B cell (primary cell): ENCODE measurements around the gene MBNL1. TPM values are rescaled to one million over a fixed set of nuclear protein-coding genes. Genes with fewer than 3 reads are reported as not detected.
A peak's percentile ranks its signal among the peaks of the same experiment; 100 is the strongest.

Source experiments
- ATAC-seq: fragments of 200-7000 bp; cut with Tn5 transposase; one replicate; pipeline ENCODE4 v1.10.0; 2021; ENCODE audit warnings: low read depth, mild to moderate bottlenecking, moderate number of reproducible peaks, moderate library complexity
- CTCF ChIA-PET: fragments of 350-600 bp; sonication (Branson Sonifier 250); formaldehyde crosslinking; loops from one replicate; lab custom pipeline; 2021; ENCODE audit warnings: antibody characterized with exemption, inconsistent platforms; lab: Charles Lee
- POLR2A ChIA-PET: fragments of 350-600 bp; sonication (Branson Sonifier 250); formaldehyde crosslinking; loops from one replicate; lab custom pipeline; 2021; ENCODE audit warnings: antibody characterized with exemption; lab: Charles Lee
- DNase-seq: peaks from one replicate; pipeline ENCODE4 v3.0.0; 2013
- H2AFZ ChIP-seq: 2 replicates; pipeline ENCODE4 v1.6.1; 2012; ENCODE audit warnings: mild to moderate bottlenecking, low read depth, low read length; ENCODE audit not compliant: insufficient read depth, poor library complexity, severe bottlenecking
- H3K27ac ChIP-seq, 2 donors: 1 replicate in 1 of 2; 2 replicates in 1 of 2; pipeline ENCODE4 v1.5.1; 2012 to 2013; ENCODE audit warnings: low read length in 2 of 2, mild to moderate bottlenecking in 2 of 2, moderate library complexity in 1 of 2
- H3K27me3 ChIP-seq, 4 experiments: fragments of 200-600 bp in 1 of 4; sonication (generic) in 1 of 4; replicated peaks in 1 of 4; 1 replicate in 2 of 4; 2 replicates in 2 of 4; pipeline versions ENCODE4 v1.6.1 to v1.7.0; 2013 to 2016; ENCODE audit warnings: low read length in 3 of 4, mild to moderate bottlenecking in 2 of 4, mixed read lengths in 1 of 4, moderate library complexity in 1 of 4; ENCODE audit not compliant: insufficient read depth in 4 of 4, control insufficient read depth in 3 of 4; ENCODE audit errors: control extremely low read depth in 1 of 4
- H3K36me3 ChIP-seq, 2 experiments: replicated peaks in 1 of 2; 1 replicate in 1 of 2; 2 replicates in 1 of 2; pipeline versions ENCODE4 v1.6.1 to v1.7.1; 2013; ENCODE audit warnings: low read length in 1 of 2; ENCODE audit not compliant: insufficient read depth in 2 of 2, control insufficient read depth in 1 of 2; ENCODE audit errors: control extremely low read depth in 1 of 2, extremely low read depth in 1 of 2
- H3K4me1 ChIP-seq, 2 donors: fragments of 200-600 bp in 1 of 2; sonication (generic) in 1 of 2; 1 replicate in 1 of 2; 2 replicates in 1 of 2; pipeline versions ENCODE4 v1.5.1 to v1.6.1; 2013 to 2017; ENCODE audit warnings: low read length in 2 of 2; ENCODE audit not compliant: control insufficient read depth in 2 of 2, insufficient read depth in 2 of 2
- H3K4me2 ChIP-seq: replicated peaks from 2 replicates; pipeline ENCODE3; 2012; ENCODE audit warnings: mild to moderate bottlenecking, low read depth, low read length; ENCODE audit not compliant: poor library complexity, severe bottlenecking
- H3K4me3 ChIP-seq, 5 experiments: fragments of 200-600 bp in 1 of 5; sonication (generic) in 1 of 5; 1 replicate in 3 of 5; 2 replicates in 2 of 5; pipeline versions ENCODE4 v1.5.1 to v1.7.0; 2011 to 2016; ENCODE audit warnings: low read length in 4 of 5, mild to moderate bottlenecking in 4 of 5, low read depth in 2 of 5, control low read depth in 1 of 5, moderate library complexity in 1 of 5; ENCODE audit not compliant: insufficient read depth in 1 of 5; ENCODE audit errors: control extremely low read depth in 1 of 5, extremely low read depth in 1 of 5
- H3K79me2 ChIP-seq: fragments of 200-600 bp; sonication (generic); one replicate; pipeline ENCODE4 v1.6.0; 2016; ENCODE audit warnings: low read length; ENCODE audit not compliant: control insufficient read depth, insufficient read depth
- H3K9ac ChIP-seq: fragments of 200-600 bp; sonication (generic); 2 replicates; pipeline ENCODE4 v1.6.1; 2017; ENCODE audit warnings: mild to moderate bottlenecking, low read length, moderate library complexity
- H3K9me3 ChIP-seq, 3 donors: one replicate each; pipeline versions ENCODE4 v1.6.1 to v1.7.1; 2013; ENCODE audit warnings: low read length in 2 of 3; ENCODE audit not compliant: control insufficient read depth in 2 of 3, insufficient read depth in 1 of 3; ENCODE audit errors: control extremely low read depth in 1 of 3
- H4K20me1 ChIP-seq: 2 replicates; pipeline ENCODE4 v1.6.0; 2012; ENCODE audit warnings: mild to moderate bottlenecking, low read length; ENCODE audit not compliant: insufficient read depth, control insufficient read depth, poor library complexity, severe bottlenecking
- H3K27ac Mint-ChIP-seq: one replicate; pipeline ENCODE4 v1.8.0; 2021; ENCODE audit warnings: mixed read lengths
- H3K27me3 Mint-ChIP-seq: one replicate; pipeline ENCODE4 v1.8.0; 2021; ENCODE audit warnings: mixed read lengths
- H3K4me1 Mint-ChIP-seq: one replicate; pipeline ENCODE4 v1.8.0; 2021; ENCODE audit warnings: mixed read lengths
- H3K4me3 Mint-ChIP-seq: one replicate; pipeline ENCODE4 v1.8.0; 2021; ENCODE audit warnings: mixed read lengths
- H3K9me3 Mint-ChIP-seq: one replicate; pipeline ENCODE4 v1.8.0; 2022; ENCODE audit warnings: mixed read lengths; ENCODE audit not compliant: insufficient read depth
- CTCF ChIP-seq: fragments of 200-600 bp; IDR thresholded peaks from one replicate; pipeline ENCODE4 v1.8.0; 2022; ENCODE audit warnings: antibody characterized with exemption, mild to moderate bottlenecking
- EZH2 ChIP-seq: IDR thresholded peaks from 2 replicates; pipeline ENCODE4 v1.6.1; 2012; ENCODE audit warnings: borderline replicate concordance, low read depth, mild to moderate bottlenecking, moderate library complexity, low read length; ENCODE audit not compliant: insufficient read depth, poor library complexity, severe bottlenecking
- WGBS: methylation state at CpG from one replicate; pipeline ENCODE4 v1.1.5; 2013; ENCODE audit warnings: missing lambda C conversion rate; ENCODE audit not compliant: insufficient coverage; 5-methylcytosine and 5-hydroxymethylcytosine counted together
- intact Hi-C: fragments of 100-400 bp; cut with micrococcal nuclease; formaldehyde crosslinking; loops from one replicate; pipeline ENCODE4 v1.10.0; 2022
- polyA plus RNA-seq: library from polyadenylated mRNA; depleted of rRNA; stranded (reverse); fragments of >200 nt; gene quantifications from 2 replicates; pipeline ENCODE4 v1.2.3, GENCODE V29; 2012
- total RNA-seq, 2 donors: library from RNA; stranded (reverse); fragments of 120-200 nt in 1 of 2; gene quantifications; 1 replicate in 1 of 2; 2 replicates in 1 of 2; pipeline versions ENCODE4 v1.2.3 to v1.2.4, GENCODE V29; 2013 to 2022

MBNL1 gene
- total and polyA plus RNA-seq, 2 donors (not counting 1 experiment from before 2014, with no cell fraction given): 195 to 505 TPM

GRCh38 chr3:152225201-152225600, 43.5 kb upstream of the MBNL1 start:
- H2AFZ ChIP-seq: peak overlapping the region; percentile 27
- no peak overlapping the region for H3K4me3 Mint-ChIP-seq
- no peak overlapping the region for H3K4me3 ChIP-seq
- H3K4me1 Mint-ChIP-seq: peaks cover 43% of the 10 kb centered on the region
- WGBS: no CpG with 5 or more reads among the region's 2 CpGs
- H3K27me3 Mint-ChIP-seq: no peaks in the 10 kb centered on the region
- H3K9ac ChIP-seq: no peak overlapping the region
- H3K27me3 ChIP-seq: no peaks in the 10 kb centered on the region
- ChIA-PET POLR2A (no interaction called here), CTCF (interaction anchor here (0.5 to 1.4 kb wide), 6 partner anchors 9 to 218 kb away, joined by 3 to 4 read pairs (median 3); partner anchors contain the start of gene MBNL1)
- TF ChIP-seq EZH2 (no peak), CTCF (no peak)
- no peaks in the 10 kb centered on the region for H3K36me3 ChIP-seq
- peak overlapping the region; percentile 17 for H3K4me2 ChIP-seq
- intact Hi-C loops: no loop called here
- H4K20me1 ChIP-seq: no peaks in the 10 kb centered on the region
- no peaks in the 10 kb centered on the region for H3K9me3 ChIP-seq
- peaks cover 18 to 43% of the 10 kb centered on the region in 2 donors for H3K4me1 ChIP-seq
- H3K79me2 ChIP-seq: peaks cover 33% of the 10 kb centered on the region
- DNase-seq (no peak), ATAC-seq (no peak)
- no peak overlapping the region for H3K27ac Mint-ChIP-seq
- peaks cover 3% of the 10 kb centered on the region for H3K9me3 Mint-ChIP-seq
- no peak overlapping the region for H3K27ac ChIP-seq

GRCh38 chr3:152226176-152226575, 42.6 kb upstream of the MBNL1 start:
- Histone ChIP-seq H3K9ac (no peak overlapping the region), H3K4me2 (no peak overlapping the region), H3K79me2 (peaks cover 33% of the 10 kb centered on the region), H2AFZ (no peak overlapping the region), H3K9me3 (no peaks in the 10 kb centered on the region), H3K27ac (no peak overlapping the region), H3K4me3 (no peak overlapping the region), H3K36me3 (no peaks in the 10 kb centered on the region), H3K27me3 (no peaks in the 10 kb centered on the region), H4K20me1 (no peaks in the 10 kb centered on the region), H3K4me1 (peaks cover 18 to 38% of the 10 kb centered on the region in 2 donors)
- Mint-ChIP-seq H3K27ac (no peak overlapping the region), H3K4me3 (no peak overlapping the region), H3K4me1 (peaks cover 47% of the 10 kb centered on the region), H3K9me3 (peaks cover 5% of the 10 kb centered on the region), H3K27me3 (no peaks in the 10 kb centered on the region)
- ATAC-seq (no peak), DNase-seq (no peak)
- TF ChIP-seq EZH2 (no peak), CTCF (no peak)
- no CpG with 5 or more reads among the region's 2 CpGs for WGBS
- ChIA-PET CTCF (no interaction called here), POLR2A (no interaction called here)
- intact Hi-C loops: no loop called here
